Right atrium auricular region (tissue), 2 donors: ENCODE measurements around the gene SERPINA4. TPM values are rescaled to one million over a fixed set of nuclear protein-coding genes. Genes with fewer than 3 reads are reported as not detected.

Source experiments
- DNase-seq: peaks from one replicate; pipeline ENCODE4 v3.0.0-alpha.2; 2019; ENCODE audit warnings: low spot score
- H3K27ac ChIP-seq, 2 donors: fragments of 200-600 bp; sonication (generic); 1 replicate in 1 of 2; 2 replicates in 1 of 2; pipeline ENCODE4 v1.5.1; 2016 to 2019
- H3K27me3 ChIP-seq, 2 donors: fragments of 200-600 bp; sonication (generic); one replicate each; pipeline versions ENCODE4 v1.5.1 to v1.6.0; 2017 to 2019
- H3K36me3 ChIP-seq: fragments of 200-600 bp; sonication (generic); one replicate; pipeline ENCODE4 v1.5.1; 2016
- H3K4me1 ChIP-seq, 2 donors: fragments of 200-600 bp; sonication (generic); one replicate each; pipeline versions ENCODE4 v1.5.1 to v1.6.0; 2017 to 2019
- H3K4me3 ChIP-seq, 2 donors: fragments of 200-600 bp; sonication (generic); 1 replicate in 1 of 2; 2 replicates in 1 of 2; pipeline ENCODE4 v1.5.1; 2017 to 2019; ENCODE audit warnings: mild to moderate bottlenecking in 1 of 2, moderate library complexity in 1 of 2
- H3K9me3 ChIP-seq, 2 donors: fragments of 200-600 bp; sonication (generic); one replicate each; pipeline ENCODE4 v1.5.1; 2019
- total RNA-seq, 2 donors: library from RNA; depleted of rRNA; stranded (reverse); fragments of >200 nt; gene quantifications; one replicate each; pipeline ENCODE4 v1.1.0, GENCODE V29; 2016
- TF ChIP-seq, protein P1 (sequence below), 2 donors: fragments of 200-600 bp; sonication (generic); IDR thresholded peaks; one replicate each; pipeline ENCODE4 v1.5.1; 2019; ENCODE audit warnings: antibody characterized with exemption in 2 of 2

Gene SERPINA4
- total RNA-seq, 2 donors from 2014 or later: not detected

DNA sequence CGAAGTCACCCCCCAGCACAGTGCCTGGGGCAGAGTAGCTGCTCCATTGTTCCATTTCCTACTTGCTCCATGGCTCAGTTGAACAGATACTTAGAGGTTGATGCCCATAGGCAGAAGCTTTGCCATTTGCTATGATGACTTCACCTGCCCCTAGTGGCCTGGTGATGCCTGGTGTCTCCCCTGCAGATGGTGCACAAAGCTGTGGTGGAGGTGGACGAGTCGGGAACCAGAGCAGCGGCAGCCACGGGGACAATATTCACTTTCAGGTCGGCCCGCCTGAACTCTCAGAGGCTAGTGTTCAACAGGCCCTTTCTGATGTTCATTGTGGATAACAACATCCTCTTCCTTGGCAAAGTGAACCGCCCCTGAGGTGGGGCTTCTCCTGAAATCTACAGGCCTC is 30.6 kb downstream of the SERPINA4 start:
- Histone ChIP-seq H3K9me3 (no peaks in the 10 kb centered on the region), H3K4me3 (no peak overlapping the region), H3K36me3 (no peaks in the 10 kb centered on the region), H3K27me3 (no peaks in the 10 kb centered on the region), H3K27ac (no peak overlapping the region), H3K4me1 (peaks cover 0 to 12% of the 10 kb centered on the region in 2 donors)
- TF ChIP-seq, protein P1, sequence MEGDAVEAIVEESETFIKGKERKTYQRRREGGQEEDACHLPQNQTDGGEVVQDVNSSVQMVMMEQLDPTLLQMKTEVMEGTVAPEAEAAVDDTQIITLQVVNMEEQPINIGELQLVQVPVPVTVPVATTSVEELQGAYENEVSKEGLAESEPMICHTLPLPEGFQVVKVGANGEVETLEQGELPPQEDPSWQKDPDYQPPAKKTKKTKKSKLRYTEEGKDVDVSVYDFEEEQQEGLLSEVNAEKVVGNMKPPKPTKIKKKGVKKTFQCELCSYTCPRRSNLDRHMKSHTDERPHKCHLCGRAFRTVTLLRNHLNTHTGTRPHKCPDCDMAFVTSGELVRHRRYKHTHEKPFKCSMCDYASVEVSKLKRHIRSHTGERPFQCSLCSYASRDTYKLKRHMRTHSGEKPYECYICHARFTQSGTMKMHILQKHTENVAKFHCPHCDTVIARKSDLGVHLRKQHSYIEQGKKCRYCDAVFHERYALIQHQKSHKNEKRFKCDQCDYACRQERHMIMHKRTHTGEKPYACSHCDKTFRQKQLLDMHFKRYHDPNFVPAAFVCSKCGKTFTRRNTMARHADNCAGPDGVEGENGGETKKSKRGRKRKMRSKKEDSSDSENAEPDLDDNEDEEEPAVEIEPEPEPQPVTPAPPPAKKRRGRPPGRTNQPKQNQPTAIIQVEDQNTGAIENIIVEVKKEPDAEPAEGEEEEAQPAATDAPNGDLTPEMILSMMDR (IDR thresholded peaks at IDR 0.05): no peak
- DNase-seq: no peak

DNA sequence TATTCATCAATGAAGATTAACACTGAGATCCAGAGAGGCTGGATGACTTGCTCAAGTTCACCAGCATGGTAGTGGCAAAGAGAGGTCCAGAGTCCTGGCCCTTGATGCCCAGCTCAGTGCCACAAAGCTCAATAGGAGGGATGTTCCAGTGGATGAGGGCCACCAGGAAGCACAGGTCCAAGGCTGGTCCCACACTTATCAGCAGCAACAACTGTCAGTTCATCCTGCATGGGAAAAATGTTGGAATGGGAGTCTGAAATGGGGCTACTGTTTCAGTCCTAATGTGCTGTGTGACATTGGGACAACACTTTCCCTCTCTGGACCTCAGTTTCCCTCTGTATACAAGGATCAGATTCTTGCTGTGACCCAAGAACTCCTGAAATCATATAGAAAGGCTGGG is 31.2 kb downstream of the SERPINA4 start:
- H3K4me1 ChIP-seq: peaks cover 0 to 12% of the 10 kb centered on the region in 2 donors
- no peaks in the 10 kb centered on the region for H3K27me3 ChIP-seq
- no peaks in the 10 kb centered on the region for H3K36me3 ChIP-seq
- H3K4me3 ChIP-seq: no peak overlapping the region
- TF ChIP-seq, protein P1 (IDR thresholded peaks at IDR 0.05): no peak
- H3K9me3 ChIP-seq: no peaks in the 10 kb centered on the region
- H3K27ac ChIP-seq: no peak overlapping the region
- no peak for DNase-seq

DNA sequence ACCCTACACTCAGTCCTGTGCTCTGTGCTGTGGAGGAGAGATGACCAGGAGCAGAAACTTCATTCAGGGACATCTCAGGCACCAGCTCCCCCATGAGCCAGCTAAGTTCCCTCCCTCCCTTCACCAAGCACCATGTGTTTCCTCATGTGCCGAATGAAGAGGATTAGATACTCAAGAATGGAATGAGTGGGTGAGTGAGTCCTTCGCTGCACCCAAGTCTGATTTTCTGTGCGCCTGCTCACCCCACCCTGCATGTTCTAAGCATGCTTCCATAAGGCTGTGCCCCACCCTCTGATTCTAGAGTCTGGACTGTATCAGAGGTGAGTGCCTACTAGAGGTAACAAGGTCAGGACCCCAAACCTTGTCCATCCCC is 32.1 kb downstream of the SERPINA4 start:
- Histone ChIP-seq H3K4me1 (peaks cover 0 to 13% of the 10 kb centered on the region in 2 donors), H3K9me3 (no peaks in the 10 kb centered on the region), H3K36me3 (no peaks in the 10 kb centered on the region), H3K27ac (no peak overlapping the region), H3K27me3 (no peaks in the 10 kb centered on the region), H3K4me3 (no peak overlapping the region)
- TF ChIP-seq, protein P1 (IDR thresholded peaks at IDR 0.05): no peak
- no peak for DNase-seq

DNA sequence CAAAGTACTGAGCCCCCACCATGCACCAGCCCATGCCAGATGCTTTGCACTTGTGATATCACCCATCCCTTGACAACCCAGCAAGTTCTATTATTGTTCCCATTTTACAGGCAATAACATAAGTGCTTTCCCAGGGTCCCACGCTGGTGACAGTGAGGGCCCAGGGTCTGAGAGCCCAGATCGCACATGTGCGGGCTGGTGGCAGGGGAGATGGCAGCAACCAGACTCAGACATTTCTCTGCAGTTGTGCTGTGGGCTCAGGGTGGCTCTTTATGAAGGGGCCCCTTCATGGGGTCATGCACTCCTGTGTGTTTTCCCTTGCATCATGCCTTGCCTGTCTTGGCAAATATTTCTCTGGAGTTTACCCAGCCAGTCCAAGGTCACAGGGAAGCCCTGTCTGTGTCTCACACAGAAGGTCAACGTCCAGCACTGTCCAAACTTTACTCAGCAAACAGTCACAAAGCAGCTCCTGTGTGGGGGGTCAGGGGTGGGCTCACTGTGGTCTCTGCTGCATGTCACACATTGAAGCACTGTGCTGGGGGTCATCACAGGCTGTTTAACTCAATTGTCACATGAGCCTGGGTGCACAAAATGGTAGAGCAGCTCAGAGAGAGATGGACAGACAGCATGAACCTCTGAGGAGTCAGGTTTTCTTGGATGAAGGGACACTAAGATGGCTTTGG is 32.6 kb downstream of the SERPINA4 start:
- no peak for DNase-seq
- Histone ChIP-seq H3K9me3 (no peaks in the 10 kb centered on the region), H3K27me3 (no peaks in the 10 kb centered on the region), H3K36me3 (no peaks in the 10 kb centered on the region), H3K4me1 (peaks cover 0 to 18% of the 10 kb centered on the region in 2 donors), H3K27ac (no peak overlapping the region), H3K4me3 (no peak overlapping the region)
- TF ChIP-seq, protein P1 (IDR thresholded peaks at IDR 0.05): no peak

DNA sequence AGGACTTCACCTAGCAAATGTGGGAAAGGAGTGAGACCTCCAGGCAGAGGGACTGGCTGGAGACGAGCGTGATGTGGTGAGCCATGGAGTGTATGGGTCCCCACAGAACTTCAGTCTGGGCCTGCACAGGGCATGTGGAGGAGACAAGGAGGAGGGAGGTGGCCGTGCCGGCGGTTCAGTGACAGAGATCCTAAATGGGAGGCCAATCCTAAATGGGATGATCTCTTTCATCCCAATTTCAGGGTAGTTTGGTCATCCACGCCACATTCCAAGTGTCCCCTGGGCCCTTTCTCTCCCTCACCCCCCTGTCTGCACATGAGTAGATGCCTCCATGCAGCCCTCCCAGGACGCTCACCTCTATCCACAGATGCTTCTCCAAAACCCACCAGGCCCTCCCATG is 33.2 kb downstream of the SERPINA4 start:
- Histone ChIP-seq H3K36me3 (no peaks in the 10 kb centered on the region), H3K27ac (no peak overlapping the region), H3K4me3 (no peak overlapping the region), H3K27me3 (no peaks in the 10 kb centered on the region), H3K9me3 (no peaks in the 10 kb centered on the region), H3K4me1 (peaks cover 0 to 23% of the 10 kb centered on the region in 2 donors)
- DNase-seq: no peak
- TF ChIP-seq, protein P1 (IDR thresholded peaks at IDR 0.05): no peak

DNA sequence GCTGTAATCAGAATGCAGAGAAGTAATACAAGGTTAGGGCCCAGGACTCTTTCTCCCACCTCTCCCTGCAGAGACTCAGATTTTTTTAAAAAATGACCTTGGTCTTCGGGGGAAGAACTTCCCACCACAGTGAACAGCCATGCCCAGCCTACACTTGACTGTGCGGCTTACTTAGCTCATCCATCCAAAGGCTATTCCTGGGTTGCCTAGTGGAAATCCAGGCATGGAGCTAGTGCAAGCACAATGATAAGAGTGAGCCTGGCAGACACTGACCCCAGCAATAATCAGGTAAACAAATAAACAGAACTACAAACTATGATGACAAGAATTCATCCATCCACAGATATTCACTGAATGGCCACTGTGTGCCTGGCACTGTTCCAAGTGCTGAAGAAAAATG is 34.7 kb downstream of the SERPINA4 start:
- Histone ChIP-seq H3K4me1 (peaks cover 0 to 37% of the 10 kb centered on the region in 2 donors), H3K36me3 (no peaks in the 10 kb centered on the region), H3K9me3 (no peaks in the 10 kb centered on the region), H3K27ac (no peak overlapping the region), H3K27me3 (no peaks in the 10 kb centered on the region), H3K4me3 (no peak overlapping the region)
- TF ChIP-seq, protein P1 (IDR thresholded peaks at IDR 0.05): no peak
- DNase-seq: no peak
